ENCODE results near the gene SHISA4. TPM values are rescaled to one million over a fixed set of nuclear protein-coding genes. Genes with fewer than 3 reads are reported as not detected.

SHISA4 gene
- total RNA-seq, 1 donor from 2014 or later, result 3.0 TPM

- Mint-ChIP-seq H3K9me3 (no peaks in the 10 kb centered on the region), H3K27ac (peak overlapping the region; percentile 96), H3K4me3 (peak overlapping the region; percentile 75), H3K4me1 (peaks cover 71% of the 10 kb centered on the region), H3K27me3 (ENCODE audit: insufficient read depth, low read depth) (peaks cover 13% of the 10 kb centered on the region), H3K36me3 (no peaks in the 10 kb centered on the region)
- Histone ChIP-seq H3K9me3 (ENCODE audit: low read depth) (no peaks in the 10 kb centered on the region), H4K20me1 (ENCODE audit: low read depth) (peaks cover 4% of the 10 kb centered on the region), H3K27me3 (peaks cover 6% of the 10 kb centered on the region), H2AFZ (replicated peaks) (no peak overlapping the region), H3K4me2 (peak overlapping the region; percentile 76), H3F3A (ENCODE audit: low read depth) (peaks cover 45% of the 10 kb centered on the region), H3K36me3 (no peaks in the 10 kb centered on the region), H3K4me3 (peak overlapping the region; percentile 23), H3K79me2 (ENCODE audit: low read depth) (no peaks in the 10 kb centered on the region), H3K4me1 (peaks cover 46% of the 10 kb centered on the region), H3K9ac (no peak overlapping the region), H3K27ac (peak overlapping the region; percentile 77)
- DNase-seq (ENCODE audit: low spot score), result no peak
- TF ChIP-seq EZH2phosphoT487 (IDR thresholded peaks at IDR 0.05) (no peak), EZH2 (IDR thresholded peaks at IDR 0.05) (no peak), CTCF (IDR thresholded peaks at IDR 0.05) (no peak)
Observed at GRCh38 chr1:201942129-201942495, 53.4 kb downstream of the SHISA4 start.

Small RNA genes lying within 50 kb of the gene (microRNA-seq; reads per million reads assigned to microRNA genes)
- gene MIR6739, result not detected

Small RNA genes lying within 50 kb of the gene (small RNA-seq; reads per million reads assigned to genes)
- not detected for gene MIR6739

Other genes starting within 250 kb of the SHISA4 start
- 63.2 and 71.2 TPM in 2 replicates for gene IPO9, start 59.7 kb upstream of the SHISA4 start, total RNA-seq (ENCODE audit: low replicate concordance)
- 0.37 and 1.2 TPM in 2 replicates for gene LMOD1, start 57.6 kb downstream of the SHISA4 start, total RNA-seq (ENCODE audit: low replicate concordance)
- gene TIMM17A, start 66.6 kb downstream of the SHISA4 start, total RNA-seq (ENCODE audit: low replicate concordance), result 34.5 and 50.5 TPM in 2 replicates
- gene RNPEP, start 93.8 kb downstream of the SHISA4 start, total RNA-seq (ENCODE audit: low replicate concordance), result 48.7 and 70.3 TPM in 2 replicates
- 2.7 and 6.9 TPM in 2 replicates for gene ELF3, start 121.7 kb downstream of the SHISA4 start, total RNA-seq (ENCODE audit: low replicate concordance)
- 0.06 TPM in 1 of 2 replicates, not detected in the other for gene GPR37L1, start 234.0 kb downstream of the SHISA4 start, total RNA-seq (ENCODE audit: low replicate concordance)

Measured in neural progenitor cell (in vitro differentiated cells).